ENCODE data around the gene SLC27A5. TPM values are rescaled to one million over a fixed set of nuclear protein-coding genes. Genes with fewer than 3 reads are reported as not detected.
A peak's percentile ranks its signal among the peaks of the same experiment; 100 is the strongest.
"Not testable (repeated sequence)": the region's sequence is repeated elsewhere in the genome, so short reads cannot be mapped to it uniquely, and the experiment has no call there.

SLC27A5 gene
- total RNA-seq, 1 donor from 2014 or later: 4.7 TPM

- Mint-ChIP-seq H3K4me3 (ENCODE audit: unreplicated experiment) (peak within 1 kb of the TSS; percentile 90), H3K27ac (ENCODE audit: unreplicated experiment) (peak within 1 kb of the TSS; percentile 83), H3K36me3 (ENCODE audit: low read depth, unreplicated experiment) (peaks cover 21% of the 10 kb centered on the region), H3K9me3 (ENCODE audit: unreplicated experiment) (peaks cover 6% of the 10 kb centered on the region), H3K4me1 (ENCODE audit: unreplicated experiment) (peaks cover 6% of the 10 kb centered on the region), H3K27me3 (ENCODE audit: unreplicated experiment) (peaks cover 9% of the 10 kb centered on the region)
- peak; percentile 92 for DNase-seq (ENCODE audit: low spot score)
- no peak for TF ChIP-seq CTCF (IDR thresholded peaks at IDR 0.05; ENCODE audit: unreplicated experiment)
These were observed 60.3 kb downstream of the SLC27A5 start, which contains the start of gene ZNF324B for GRCh38 chr19:58451358-58452101. Gene ZNF324B (plus strand): TSS chr19:58451622. CDS start chr19:58453702, 2,080 bp downstream.

GRCh38 chr19:58450856-58451357 lies 60.9 kb downstream of the SLC27A5 start:
- H3K36me3 Mint-ChIP-seq (ENCODE audit: low read depth, unreplicated experiment): peaks cover 20% of the 10 kb centered on the region
- peak overlapping the region; percentile 90 for H3K4me3 Mint-ChIP-seq (ENCODE audit: unreplicated experiment)
- H3K4me1 Mint-ChIP-seq (ENCODE audit: unreplicated experiment): peaks cover 6% of the 10 kb centered on the region
- peaks cover 6% of the 10 kb centered on the region for H3K9me3 Mint-ChIP-seq (ENCODE audit: unreplicated experiment)
- TF ChIP-seq CTCF (IDR thresholded peaks at IDR 0.05; ENCODE audit: unreplicated experiment): no peak
- no peak for DNase-seq (ENCODE audit: low spot score)
- H3K27me3 Mint-ChIP-seq (ENCODE audit: unreplicated experiment): peaks cover 9% of the 10 kb centered on the region
- peak overlapping the region; percentile 83 for H3K27ac Mint-ChIP-seq (ENCODE audit: unreplicated experiment)

- peaks cover 20% of the 10 kb centered on the region for H3K36me3 Mint-ChIP-seq (ENCODE audit: low read depth, unreplicated experiment)
- H3K4me3 Mint-ChIP-seq (ENCODE audit: unreplicated experiment); H3K9me3 Mint-ChIP-seq (ENCODE audit: unreplicated experiment): not testable (repeated sequence)
These were observed 61.8 kb downstream of the SLC27A5 start for GRCh38 chr19:58449980-58450379.

GRCh38 chr19:58448860-58449259 lies 62.9 kb downstream of the SLC27A5 start:
- H3K27ac Mint-ChIP-seq (ENCODE audit: unreplicated experiment); H3K4me1 Mint-ChIP-seq (ENCODE audit: unreplicated experiment); H3K4me3 Mint-ChIP-seq (ENCODE audit: unreplicated experiment); H3K27me3 Mint-ChIP-seq (ENCODE audit: unreplicated experiment); H3K9me3 Mint-ChIP-seq (ENCODE audit: unreplicated experiment); DNase-seq (ENCODE audit: low spot score): not testable (repeated sequence)
- peaks cover 15% of the 10 kb centered on the region for H3K36me3 Mint-ChIP-seq (ENCODE audit: low read depth, unreplicated experiment)

More at GRCh38 chr19:58449980-58450379, 61.8 kb downstream of the SLC27A5 start:
- not testable (repeated sequence) for H3K4me1 Mint-ChIP-seq (ENCODE audit: unreplicated experiment); DNase-seq (ENCODE audit: low spot score); H3K27ac Mint-ChIP-seq (ENCODE audit: unreplicated experiment); H3K27me3 Mint-ChIP-seq (ENCODE audit: unreplicated experiment)

Small RNA genes lying within 50 kb of the gene (microRNA-seq; reads per million reads assigned to microRNA genes)
- gene MIR6807 (ENCODE audit: unreplicated experiment): 6.8 reads per million, percentile 53 among the genes with 10 or more reads in this experiment

Other genes with a start within 250 kb of the SLC27A5 start
- 11.2 TPM for gene ZNF8, start 233.0 kb downstream of the SLC27A5 start, total RNA-seq (ENCODE audit: unreplicated experiment)
- gene ERVK3-1, start 206.6 kb downstream of the SLC27A5 start, total RNA-seq (ENCODE audit: unreplicated experiment): 40.6 TPM
- 3.2 TPM for gene ZSCAN22, start 185.0 kb downstream of the SLC27A5 start, total RNA-seq (ENCODE audit: unreplicated experiment)
- 41.9 TPM for gene A1BG, start 158.5 kb downstream of the SLC27A5 start, total RNA-seq (ENCODE audit: unreplicated experiment)
- gene ZNF497, start 149.2 kb downstream of the SLC27A5 start, total RNA-seq (ENCODE audit: unreplicated experiment): 3.6 TPM
- gene ZNF837, start 131.0 kb downstream of the SLC27A5 start, total RNA-seq (ENCODE audit: unreplicated experiment): 4.5 TPM
- 1,047 TPM for gene RPS5, start 124.7 kb downstream of the SLC27A5 start, total RNA-seq (ENCODE audit: unreplicated experiment)
- not detected for gene RNF225, start 116.3 kb downstream of the SLC27A5 start, total RNA-seq (ENCODE audit: unreplicated experiment)
- gene ZNF584, start 103.3 kb downstream of the SLC27A5 start, total RNA-seq (ENCODE audit: unreplicated experiment): 6.0 TPM
- 1.2 TPM for gene ZNF132, start 71.8 kb downstream of the SLC27A5 start, total RNA-seq (ENCODE audit: unreplicated experiment)
- gene ZNF324B, start 60.4 kb downstream of the SLC27A5 start, total RNA-seq (ENCODE audit: unreplicated experiment): 5.2 TPM
- gene ZNF324, start 44.9 kb downstream of the SLC27A5 start, total RNA-seq (ENCODE audit: unreplicated experiment): 10.5 TPM
- gene ZNF446, start 35.6 kb downstream of the SLC27A5 start, total RNA-seq (ENCODE audit: unreplicated experiment): 9.9 TPM
- gene ZBTB45, start 7.8 kb upstream of the SLC27A5 start, total RNA-seq (ENCODE audit: unreplicated experiment): 22.2 TPM
- 457 TPM for gene TRIM28, start 32.1 kb upstream of the SLC27A5 start, total RNA-seq (ENCODE audit: unreplicated experiment)
- 130 TPM for gene CHMP2A, start 43.1 kb upstream of the SLC27A5 start, total RNA-seq (ENCODE audit: unreplicated experiment)
- gene UBE2M, start 46.6 kb upstream of the SLC27A5 start, total RNA-seq (ENCODE audit: unreplicated experiment): 81.6 TPM
- gene MZF1, start 61.3 kb upstream of the SLC27A5 start, total RNA-seq (ENCODE audit: unreplicated experiment): 18.6 TPM

All from endothelial cell (in vitro differentiated cells).